Endothelial cell of umbilical vein (primary cell): Measurements from ENCODE around the gene LIME1. TPM values are rescaled to one million over a fixed set of nuclear protein-coding genes. Genes with fewer than 3 reads are reported as not detected.

Experiments used
- BruUV-seq: library from RNA; stranded (reverse); fragments of 400-500 nt; replicated peaks from 2 replicates; lab custom pipeline; 2021; lab: Mats Ljungman, UMichigan
- CTCF ChIA-PET: fragments of 300-600, 350-600 bp; sonication (Branson Sonifier 250); formaldehyde crosslinking; loops from one replicate; lab custom pipeline; 2021; ENCODE audit warnings: antibody characterized with exemption, inconsistent platforms; lab: Charles Lee
- POLR2A ChIA-PET: fragments of 300-600, 350-600 bp; sonication (Branson Sonifier 250); formaldehyde crosslinking; loops from one replicate; lab custom pipeline; 2021; ENCODE audit warnings: antibody characterized with exemption, inconsistent platforms; lab: Charles Lee
- DNase-seq: peaks from one replicate; pipeline ENCODE4 v3.0.0-alpha.2; 2011; ENCODE audit warnings: low read depth, low spot score
- FAIRE-seq: peaks from 2 replicates; lab custom pipeline; 2011; peaks lifted over from hg19 to GRCh38; lab: Jason Lieb, UNC
- H2AFZ ChIP-seq: 2 replicates; pipeline ENCODE4 v1.6.0; 2012; ENCODE audit warnings: low read depth, low read length, control low read depth, inconsistent platforms
- H3K27ac ChIP-seq: 2 replicates; pipeline ENCODE4 v1.5.1; 2011; ENCODE audit warnings: low read depth, mild to moderate bottlenecking, control low read depth, low read length, moderate library complexity; ENCODE audit not compliant: insufficient read depth
- H3K27me3 ChIP-seq, 2 experiments: 2 replicates each; pipeline versions ENCODE4 v1.6.0 to v1.6.1; 2011; ENCODE audit warnings: low read length in 2 of 2, mixed read lengths in 1 of 2; ENCODE audit not compliant: control insufficient read depth in 2 of 2, insufficient read depth in 2 of 2
- H3K36me3 ChIP-seq, 2 experiments: 2 replicates in 1 of 2; 3 replicates in 1 of 2; pipeline ENCODE4 v1.5.1; 2011; ENCODE audit warnings: low read length in 2 of 2, mild to moderate bottlenecking in 1 of 2, moderate library complexity in 1 of 2; ENCODE audit not compliant: control insufficient read depth in 2 of 2, insufficient read depth in 2 of 2; ENCODE audit errors: extremely low read depth in 1 of 2
- H3K4me1 ChIP-seq: 3 replicates; pipeline ENCODE4 v1.5.1; 2011; ENCODE audit warnings: mild to moderate bottlenecking, low read length; ENCODE audit not compliant: control insufficient read depth, insufficient read depth; ENCODE audit errors: extremely low read depth
- H3K4me2 ChIP-seq: 2 replicates; pipeline ENCODE4 v1.6.1; 2011; ENCODE audit warnings: low read length, control low read depth, mixed read lengths; ENCODE audit not compliant: insufficient read depth
- H3K4me3 ChIP-seq, 3 experiments: fragments of 200-600 bp in 1 of 3; sonication (generic), shearing (Covaris generic) in 1 of 3; replicated peaks in 1 of 3; 2 replicates each; pipeline ENCODE4 v1.5.1; 2011 to 2016; ENCODE audit warnings: control low read depth in 3 of 3, low read length in 3 of 3, mild to moderate bottlenecking in 2 of 3, inconsistent platforms in 1 of 3, low read depth in 1 of 3, moderate library complexity in 1 of 3; ENCODE audit not compliant: insufficient read depth in 1 of 3
- H3K79me2 ChIP-seq: 2 replicates; pipeline ENCODE4 v1.6.0; 2012; ENCODE audit warnings: low read length, inconsistent platforms; ENCODE audit not compliant: control insufficient read depth, insufficient read depth
- H3K9ac ChIP-seq: replicated peaks from 2 replicates; pipeline ENCODE3; 2011; ENCODE audit warnings: low read length, control low read depth; ENCODE audit not compliant: insufficient read depth; ENCODE audit errors: extremely low read depth
- H3K9me1 ChIP-seq: replicated peaks from 3 replicates; pipeline ENCODE4 v1.6.0; 2011; ENCODE audit warnings: mild to moderate bottlenecking, low read length; ENCODE audit not compliant: control insufficient read depth, insufficient read depth; ENCODE audit errors: extremely low read depth
- H3K9me3 ChIP-seq: replicated peaks from 2 replicates; pipeline ENCODE4 v1.5.1; 2012; ENCODE audit warnings: low read length, inconsistent platforms; ENCODE audit not compliant: control insufficient read depth, insufficient read depth
- H4K20me1 ChIP-seq: replicated peaks from 2 replicates; pipeline ENCODE3; 2011; ENCODE audit warnings: mild to moderate bottlenecking, low read length; ENCODE audit not compliant: control insufficient read depth, insufficient read depth; ENCODE audit errors: extremely low read depth
- CTCF ChIP-seq, 2 donors: IDR thresholded peaks; 1 replicate in 1 of 2; 2 replicates in 1 of 2; pipeline ENCODE4 v1.5.1; 2011; ENCODE audit warnings: low read length in 2 of 2, mild to moderate bottlenecking in 2 of 2, moderate library complexity in 2 of 2, control low read depth in 1 of 2, inconsistent platforms in 1 of 2, low read depth in 1 of 2; ENCODE audit not compliant: insufficient read depth in 1 of 2; ENCODE audit errors: extremely low read depth in 1 of 2
- EZH2 ChIP-seq: IDR thresholded peaks from 2 replicates; pipeline ENCODE4 v1.6.1; 2012; ENCODE audit warnings: borderline replicate concordance, low read depth, mild to moderate bottlenecking, moderate library complexity, low read length, inconsistent platforms; ENCODE audit not compliant: severe bottlenecking
- FOS ChIP-seq: IDR thresholded peaks from 2 replicates; pipeline ENCODE4 v1.6.1; 2011; ENCODE audit warnings: mild to moderate bottlenecking, low read length, moderate library complexity, borderline replicate concordance; ENCODE audit not compliant: insufficient read depth
- GATA2 ChIP-seq: IDR thresholded peaks from 2 replicates; pipeline ENCODE4 v1.7.0; 2011; ENCODE audit warnings: low read depth, mild to moderate bottlenecking, moderate library complexity, mixed read lengths, low read length; ENCODE audit not compliant: insufficient read length, insufficient read depth
- JUN ChIP-seq: IDR thresholded peaks from 2 replicates; pipeline ENCODE4 v1.6.1; 2011; ENCODE audit warnings: borderline replicate concordance, low read depth; ENCODE audit not compliant: insufficient read length, insufficient read depth
- MAX ChIP-seq: IDR thresholded peaks from 2 replicates; pipeline ENCODE4 v1.6.1; 2011; ENCODE audit not compliant: insufficient read depth, insufficient read length
- MYC ChIP-seq: IDR thresholded peaks from one replicate; pipeline ENCODE4 v1.6.1; 2011; ENCODE audit warnings: mild to moderate bottlenecking, low read depth, low read length
- POLR2A ChIP-seq: IDR thresholded peaks from 2 replicates; pipeline ENCODE4 v1.6.1; 2012; ENCODE audit warnings: low read depth, mild to moderate bottlenecking, control low read depth, low read length
- POLR2AphosphoS5 ChIP-seq: IDR thresholded peaks from 2 replicates; pipeline ENCODE4 v1.6.1; 2012; ENCODE audit warnings: low read depth, mild to moderate bottlenecking, control low read depth, low read length, moderate library complexity; ENCODE audit not compliant: insufficient read depth
- dilution Hi-C: fragments of 300-500 bp; cut with MboI; formaldehyde crosslinking; loops from one replicate; pipeline ENCODE4 v1.15.0; 2019; ENCODE audit warnings: low sequenced_read_pairs; ENCODE audit not compliant: extremely low pct_ligation_motif_present
- intact Hi-C: fragments of 100-400 bp; cut with micrococcal nuclease; formaldehyde crosslinking; loops from one replicate; pipeline ENCODE4 v1.10.0; 2022
- polyA plus RNA-seq, 4 experiments: library from polyadenylated mRNA; depleted of rRNA in 3 of 4; stranded (reverse) in 3 of 4; unstranded in 1 of 4; fragments of >200 nt; gene quantifications; 2 replicates each; pipeline versions ENCODE4 v1.2.1 to v1.2.3, GENCODE V29; 2011 to 2012; ENCODE audit warnings: missing spikeins in 1 of 4
- total RNA-seq: library from RNA; stranded (reverse); gene quantifications from 2 replicates; pipeline ENCODE4 v1.2.3, GENCODE V29; 2021

The LIME1 gene
- total and polyA plus RNA-seq, 2 donors (not counting 3 experiments of a cell fraction or from before 2014, with no cell fraction given), result 10.7 to 12.2 TPM

- H3K27ac ChIP-seq, result no peak overlapping the region
- H3K9me1 ChIP-seq, result no peaks in the 10 kb centered on the region
- no peaks in the 10 kb centered on the region for H3K4me1 ChIP-seq
- intact Hi-C loops (no loop called here), dilution Hi-C loops (no loop called here)
- H4K20me1 ChIP-seq, result no peaks in the 10 kb centered on the region
- BruUV-seq, result no TSS peak
- no peak for FAIRE-seq
- H3K27me3 ChIP-seq, result no peaks in the 10 kb centered on the region
- POLR2A ChIA-PET, result no interaction called here
- CTCF ChIA-PET, result no interaction called here
- H3K4me2 ChIP-seq, result no peak overlapping the region
- no peaks in the 10 kb centered on the region for H3K9me3 ChIP-seq
- no peak for DNase-seq
- TF ChIP-seq EZH2, result no peak
- no peak for TF ChIP-seq MAX
- TF ChIP-seq MYC, result no peak
- TF ChIP-seq JUN, result no peak
- TF ChIP-seq POLR2A, result no peak
- no peak for TF ChIP-seq GATA2
- no peak overlapping the region for H3K4me3 ChIP-seq
- peaks cover 20% of the 10 kb centered on the region for H3K79me2 ChIP-seq
- H3K36me3 ChIP-seq, result peaks cover 0 to 25% of the 10 kb centered on the region in 2 experiments
- H3K9ac ChIP-seq, result no peak overlapping the region
- no peak overlapping the region for H2AFZ ChIP-seq
Observed at GRCh38 chr20:63732118-63733095, 4.1 kb upstream of the LIME1 start.

- no peak for TF ChIP-seq CTCF (IDR thresholded peaks at IDR 0.05; ENCODE audit: extremely low read depth in 1 of 2, insufficient read depth in 1 of 2, low read depth in 1 of 2, low read length in 2 of 2)
- TF ChIP-seq FOS, result no peak
- no peak for TF ChIP-seq MYC
- no peak for TF ChIP-seq JUN
- no peak for TF ChIP-seq GATA2
- no peak for TF ChIP-seq POLR2AphosphoS5
- TF ChIP-seq EZH2, result no peak
- no peak for TF ChIP-seq POLR2A
- no peak for TF ChIP-seq MAX
- peaks cover 0 to 25% of the 10 kb centered on the region in 2 experiments for H3K36me3 ChIP-seq
- no peak overlapping the region for H3K9ac ChIP-seq
- no peak overlapping the region for H3K4me3 ChIP-seq
- no peak overlapping the region for H2AFZ ChIP-seq
- H3K9me1 ChIP-seq, result no peaks in the 10 kb centered on the region
- no peaks in the 10 kb centered on the region for H3K27me3 ChIP-seq
- BruUV-seq, result no TSS peak
- peaks cover 20% of the 10 kb centered on the region for H3K79me2 ChIP-seq
- H4K20me1 ChIP-seq, result no peaks in the 10 kb centered on the region
- FAIRE-seq, result no peak
- dilution Hi-C loops (no loop called here), intact Hi-C loops (no loop called here)
- POLR2A ChIA-PET, result no interaction called here
- CTCF ChIA-PET, result no interaction called here
- no peak overlapping the region for H3K4me2 ChIP-seq
- H3K4me1 ChIP-seq, result no peaks in the 10 kb centered on the region
- DNase-seq, result no peak
- H3K9me3 ChIP-seq, result no peaks in the 10 kb centered on the region
- H3K27ac ChIP-seq, result no peak overlapping the region
Observed at GRCh38 chr20:63733117-63733516, 3.3 kb upstream of the LIME1 start.
